Brain microvascular endothelial cell (primary cell): ENCODE measurements around the gene WBP2.

Experiments used
- DNase-seq: peaks from one replicate; pipeline ENCODE4 v3.0.0-alpha.2; 2020
- H3K27ac ChIP-seq: fragments of 250-450 bp; sonication (Bioruptor Pico); 2 replicates; pipeline ENCODE4 v1.5.1; 2020; ENCODE audit warnings: mild to moderate bottlenecking, moderate library complexity
- H3K27me3 ChIP-seq: fragments of 250-450 bp; sonication (Bioruptor Pico); replicated peaks from 2 replicates; pipeline ENCODE4 v1.5.1; 2020; ENCODE audit warnings: mild to moderate bottlenecking
- H3K36me3 ChIP-seq: fragments of 250-450 bp; sonication (Bioruptor Pico); replicated peaks from 2 replicates; pipeline ENCODE4 v1.5.1; 2020; ENCODE audit warnings: mild to moderate bottlenecking
- H3K4me3 ChIP-seq: 2 replicates; pipeline ENCODE4 v1.5.1; 2011; ENCODE audit warnings: low read depth, mild to moderate bottlenecking, control low read depth, low read length, moderate library complexity
- CTCF ChIP-seq: IDR thresholded peaks from 2 replicates; pipeline ENCODE4 v1.5.1; 2011; ENCODE audit warnings: low read depth, mild to moderate bottlenecking, moderate library complexity, low read length, control low read depth, inconsistent platforms; ENCODE audit errors: missing control alignments
- in situ Hi-C: cut with HindIII; loops from 2 replicates; pipeline ENCODE4 v1.10.0; 2017; ENCODE audit warnings: low sequenced_read_pairs, low pct_ligation_motif_present

The WBP2 gene

GRCh38 chr17:75815399-75815798 lies 39.7 kb downstream of the WBP2 start:
- no peaks in the 10 kb centered on the region for H3K27me3 ChIP-seq
- H3K4me3 ChIP-seq = no peak overlapping the region
- in situ Hi-C loops = no loop called here
- DNase-seq = no peak
- TF ChIP-seq CTCF = no peak
- no peak overlapping the region for H3K27ac ChIP-seq
- H3K36me3 ChIP-seq = peaks cover 23% of the 10 kb centered on the region

GRCh38 chr17:75814900-75815373 lies 40.2 kb downstream of the WBP2 start:
- no peak for TF ChIP-seq CTCF
- DNase-seq = peak; percentile 74
- no peak overlapping the region for H3K27ac ChIP-seq
- no peaks in the 10 kb centered on the region for H3K27me3 ChIP-seq
- H3K4me3 ChIP-seq = no peak overlapping the region
- peaks cover 22% of the 10 kb centered on the region for H3K36me3 ChIP-seq
- in situ Hi-C loops = no loop called here

DNA sequence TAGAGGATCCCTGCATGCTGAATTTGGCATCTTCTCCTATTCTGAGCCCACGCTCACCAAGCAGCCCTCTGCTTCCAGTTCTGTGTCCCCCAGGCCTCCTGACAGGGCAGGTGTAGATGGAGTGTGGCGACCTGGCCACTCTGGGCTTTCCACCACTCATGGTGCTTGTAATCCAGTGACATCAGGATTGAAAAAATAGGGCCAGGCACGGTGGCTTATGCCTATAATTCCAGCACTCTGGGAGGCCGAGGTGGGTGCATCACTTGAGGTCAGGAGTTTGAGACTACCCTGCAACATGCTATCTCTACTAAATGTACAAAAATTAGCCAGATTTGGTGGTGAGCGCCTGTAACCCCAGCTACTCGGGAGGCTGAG lies 41.1 kb downstream of the WBP2 start:
- Histone ChIP-seq H3K27me3 (no peaks in the 10 kb centered on the region), H3K4me3 (no peak overlapping the region), H3K27ac (no peak overlapping the region), H3K36me3 (peaks cover 19% of the 10 kb centered on the region)
- in situ Hi-C loops = no loop called here
- DNase-seq = no peak
- no peak for TF ChIP-seq CTCF

GRCh38 chr17:75813081-75814020 lies 41.8 kb downstream of the WBP2 start:
- TF ChIP-seq CTCF = no peak
- in situ Hi-C loops = no loop called here
- Histone ChIP-seq H3K36me3 (peaks cover 19% of the 10 kb centered on the region), H3K27me3 (no peaks in the 10 kb centered on the region), H3K4me3 (no peak overlapping the region), H3K27ac (no peak overlapping the region)
- DNase-seq = no peak

- DNase-seq = no peak
- TF ChIP-seq CTCF = no peak
- Histone ChIP-seq H3K36me3 (peaks cover 12% of the 10 kb centered on the region), H3K27me3 (no peaks in the 10 kb centered on the region), H3K27ac (no peak overlapping the region), H3K4me3 (no peak overlapping the region)
- in situ Hi-C loops = no loop called here
These were observed 42.8 kb downstream of the WBP2 start for GRCh38 chr17:75812096-75813013.
